ENCODE data around the gene FZD7. TPM values are rescaled to one million over a fixed set of nuclear protein-coding genes. Genes with fewer than 3 reads are reported as not detected.

The FZD7 gene
- total RNA-seq, 4 donors from 2014 or later: 6.2 to 14.6 (median 13.3) TPM

- no peaks in the 10 kb centered on the region for H3K4me1 ChIP-seq
- intact Hi-C loops (cut with DNase I; ENCODE audit: low total_unique reads): no loop called here
- TF ChIP-seq EP300 (IDR thresholded peaks at IDR 0.05; ENCODE audit: low read depth): no peak
- no peak for TF ChIP-seq POLR2AphosphoS5 (IDR thresholded peaks at IDR 0.05)
- no peak for TF ChIP-seq POLR2A (IDR thresholded peaks at IDR 0.05)
- TF ChIP-seq CTCF (IDR thresholded peaks at IDR 0.05): no peak
- in situ Hi-C loops (cut with MboI; ENCODE audit: low pct_ligation_motif_present in 1 of 4, low pct_unique_long_range_greater_than_20kb in 1 of 4, low sequenced_read_pairs in 3 of 4): no loop called here
- no peak overlapping the region for H3K27ac ChIP-seq
- H3K36me3 ChIP-seq: no peaks in the 10 kb centered on the region
- H3K27me3 ChIP-seq: no peaks in the 10 kb centered on the region
- DNase-seq: no peak
- H3K4me3 ChIP-seq: no peak overlapping the region
- 80 to 89% methylated on average over 1 to 5 of the region's 5 CpGs for WGBS, 2 donors (ENCODE audit: low coverage in 1 of 2)
- no peaks in the 10 kb centered on the region for H3K9me3 ChIP-seq
Observed at GRCh38 chr2:201986463-201986735, 47.3 kb upstream of the FZD7 start.

- Histone ChIP-seq H3K4me3 (no peak overlapping the region), H3K9me3 (no peaks in the 10 kb centered on the region), H3K27ac (no peak overlapping the region), H3K27me3 (no peaks in the 10 kb centered on the region), H3K4me1 (no peaks in the 10 kb centered on the region), H3K36me3 (no peaks in the 10 kb centered on the region)
- WGBS, 2 donors (ENCODE audit: low coverage in 1 of 2): 76 to 86% methylated on average over 1 to 2 of the region's 2 CpGs
- in situ Hi-C loops (cut with MboI; ENCODE audit: low pct_ligation_motif_present in 1 of 4, low pct_unique_long_range_greater_than_20kb in 1 of 4, low sequenced_read_pairs in 3 of 4) (no loop called here), intact Hi-C loops (cut with DNase I; ENCODE audit: low total_unique reads) (no loop called here)
- TF ChIP-seq POLR2A (IDR thresholded peaks at IDR 0.05) (no peak), CTCF (IDR thresholded peaks at IDR 0.05) (no peak), POLR2AphosphoS5 (IDR thresholded peaks at IDR 0.05) (no peak), EP300 (IDR thresholded peaks at IDR 0.05; ENCODE audit: low read depth) (no peak)
- no peak for DNase-seq
Observed at GRCh38 chr2:201987426-201987825, 46.2 kb upstream of the FZD7 start.

GRCh38 chr2:201990069-201990468, 43.6 kb upstream of the FZD7 start:
- no peaks in the 10 kb centered on the region for H3K4me1 ChIP-seq
- no peaks in the 10 kb centered on the region for H3K27me3 ChIP-seq
- no peak for TF ChIP-seq POLR2A (IDR thresholded peaks at IDR 0.05)
- no peak for TF ChIP-seq EP300 (IDR thresholded peaks at IDR 0.05; ENCODE audit: low read depth)
- TF ChIP-seq POLR2AphosphoS5 (IDR thresholded peaks at IDR 0.05): no peak
- no peak for TF ChIP-seq CTCF (IDR thresholded peaks at IDR 0.05)
- DNase-seq: no peak
- H3K27ac ChIP-seq: no peak overlapping the region
- H3K4me3 ChIP-seq: no peak overlapping the region
- in situ Hi-C loops (cut with MboI; ENCODE audit: low pct_ligation_motif_present in 1 of 4, low pct_unique_long_range_greater_than_20kb in 1 of 4, low sequenced_read_pairs in 3 of 4) (no loop called here), intact Hi-C loops (cut with DNase I; ENCODE audit: low total_unique reads) (no loop called here)
- no peaks in the 10 kb centered on the region for H3K9me3 ChIP-seq
- no peaks in the 10 kb centered on the region for H3K36me3 ChIP-seq
- 91% methylated on average over 2 of the region's 2 CpGs; no CpG with 5 or more reads in 1 of the 2 donors for WGBS, 2 donors (ENCODE audit: low coverage in 1 of 2)

GRCh38 chr2:201992960-201993359, 40.7 kb upstream of the FZD7 start:
- DNase-seq: no peak

More at GRCh38 chr2:201992960-201993359, 40.7 kb upstream of the FZD7 start:
- Histone ChIP-seq H3K4me1 (peaks cover 0 to 8% (median 0%) of the 10 kb centered on the region in 4 donors), H3K27ac (no peak overlapping the region), H3K36me3 (no peaks in the 10 kb centered on the region), H3K4me3 (no peak overlapping the region), H3K27me3 (no peaks in the 10 kb centered on the region), H3K9me3 (no peaks in the 10 kb centered on the region)
- 96 to 100% methylated on average over 1 to 4 of the region's 4 CpGs for WGBS, 2 donors (ENCODE audit: low coverage in 1 of 2)
- no peak for TF ChIP-seq EP300 (IDR thresholded peaks at IDR 0.05; ENCODE audit: low read depth)
- TF ChIP-seq CTCF (IDR thresholded peaks at IDR 0.05): no peak
- no peak for TF ChIP-seq POLR2A (IDR thresholded peaks at IDR 0.05)
- no peak for TF ChIP-seq POLR2AphosphoS5 (IDR thresholded peaks at IDR 0.05)
- in situ Hi-C loops (cut with MboI; ENCODE audit: low pct_ligation_motif_present in 1 of 4, low pct_unique_long_range_greater_than_20kb in 1 of 4, low sequenced_read_pairs in 3 of 4) (no loop called here), intact Hi-C loops (cut with DNase I; ENCODE audit: low total_unique reads) (no loop called here)
